ENCODE measurements around the gene RNF113B.

The RNF113B gene

GRCh38 chr13:98203646-98204326 lies 26.7 kb upstream of the RNF113B start:
- peak; percentile 65 for DNase-seq

DNA sequence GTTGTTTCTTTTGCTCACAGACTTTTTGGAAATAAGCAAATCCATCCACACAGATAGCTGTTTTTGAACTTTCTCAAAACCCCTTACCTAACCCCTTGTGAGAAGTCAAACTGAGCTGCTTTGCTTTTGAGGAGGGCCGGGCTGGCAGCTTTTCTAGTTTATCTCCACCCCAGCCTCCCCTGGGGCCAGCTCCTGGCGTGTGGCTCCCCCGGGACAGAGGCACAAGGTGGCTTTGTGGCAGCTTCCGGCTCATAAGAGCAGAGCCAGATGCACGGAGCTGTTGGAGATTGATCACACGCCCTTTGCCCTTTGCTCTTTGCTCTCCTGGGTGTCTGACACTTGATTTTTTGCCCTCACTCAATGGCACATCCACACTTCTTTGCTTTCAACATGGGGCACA lies 24.9 kb upstream of the RNF113B start:
- DNase-seq, result no peak

DNA sequence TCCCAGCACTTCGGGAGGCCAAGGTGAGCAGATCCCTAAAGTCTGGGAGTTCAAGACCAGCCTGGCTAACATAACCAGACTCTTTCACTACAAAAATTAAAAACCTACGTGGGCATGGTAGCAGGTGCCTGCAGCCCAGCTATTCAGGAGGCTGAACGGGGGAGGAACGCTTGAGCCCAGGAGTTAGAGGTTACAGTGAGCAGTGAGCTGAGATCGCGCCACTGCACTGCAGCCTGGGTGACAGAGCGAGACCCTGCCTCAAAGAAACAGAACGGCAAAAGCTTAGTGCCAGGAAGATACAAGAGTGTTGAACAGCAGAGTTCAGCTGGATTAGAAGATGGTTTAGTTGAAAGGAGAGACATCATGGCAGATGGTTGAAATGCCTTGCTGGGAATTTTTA lies 24.1 kb upstream of the RNF113B start:
- DNase-seq, result no peak

GRCh38 chr13:98200211-98200878 lies 23.3 kb upstream of the RNF113B start:
- DNase-seq, result no peak

GRCh38 chr13:98199480-98199879 lies 22.4 kb upstream of the RNF113B start:
- no peak for DNase-seq

DNA sequence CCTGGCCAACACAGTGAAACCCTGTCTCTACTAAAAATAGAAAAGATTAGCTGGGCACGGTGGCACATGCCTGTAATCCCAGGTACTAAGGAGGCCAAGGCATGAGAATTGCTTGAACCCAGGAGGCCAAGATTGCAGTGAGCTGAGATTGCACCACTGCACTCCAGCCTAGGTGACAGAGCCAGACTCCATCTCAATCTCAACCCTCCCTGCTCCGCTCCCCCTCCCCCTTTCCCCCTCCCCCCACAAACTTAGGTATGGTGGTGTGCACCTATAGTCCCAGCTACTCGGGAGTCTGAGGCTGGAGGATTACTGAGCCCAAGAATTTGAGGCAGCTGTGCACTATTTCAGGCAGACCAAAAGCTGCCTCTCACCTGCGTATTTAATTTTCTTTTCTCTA lies 21.6 kb upstream of the RNF113B start:
- no peak for DNase-seq

DNA sequence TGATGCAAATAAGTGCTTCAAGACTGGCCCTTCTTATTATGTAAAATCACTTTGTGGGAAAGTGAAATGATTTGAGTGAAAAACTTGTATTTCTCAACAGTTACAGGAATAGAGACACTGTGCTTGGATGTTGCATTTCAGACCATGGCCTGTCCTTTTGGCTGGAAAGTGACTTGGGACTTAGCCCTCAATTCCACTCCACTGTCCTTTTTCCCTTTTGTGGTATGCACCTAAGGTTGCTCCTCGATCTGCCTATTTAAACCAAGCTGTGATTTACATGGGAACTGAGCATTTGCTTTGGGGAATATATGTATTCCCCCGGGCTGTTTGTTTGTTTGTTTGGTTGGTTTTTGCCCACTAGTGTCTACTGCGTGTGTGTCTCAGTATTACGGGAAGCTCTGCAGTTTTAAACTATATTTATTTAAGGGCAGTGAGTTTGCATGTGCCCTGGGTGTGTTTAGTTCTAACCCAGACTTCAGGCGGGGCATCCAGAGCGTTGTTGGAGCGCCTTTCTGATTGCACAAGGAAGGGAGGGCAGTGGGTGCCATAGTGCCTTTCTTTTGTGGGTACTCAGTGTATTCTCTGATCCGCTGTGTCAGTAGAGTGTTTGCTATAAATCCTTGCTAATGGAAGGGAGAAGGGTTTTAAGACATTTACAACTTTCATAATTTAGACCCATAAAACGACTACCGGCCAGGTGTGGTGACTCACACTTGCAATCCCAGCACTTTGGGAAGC lies 18.2 kb upstream of the RNF113B start:
- no peak for DNase-seq

- no peak for DNase-seq
These were observed 14.9 kb upstream of the RNF113B start for GRCh38 chr13:98192008-98192407.

- DNase-seq, result no peak
These were observed 13.9 kb upstream of the RNF113B start for GRCh38 chr13:98190889-98191444.

DNA sequence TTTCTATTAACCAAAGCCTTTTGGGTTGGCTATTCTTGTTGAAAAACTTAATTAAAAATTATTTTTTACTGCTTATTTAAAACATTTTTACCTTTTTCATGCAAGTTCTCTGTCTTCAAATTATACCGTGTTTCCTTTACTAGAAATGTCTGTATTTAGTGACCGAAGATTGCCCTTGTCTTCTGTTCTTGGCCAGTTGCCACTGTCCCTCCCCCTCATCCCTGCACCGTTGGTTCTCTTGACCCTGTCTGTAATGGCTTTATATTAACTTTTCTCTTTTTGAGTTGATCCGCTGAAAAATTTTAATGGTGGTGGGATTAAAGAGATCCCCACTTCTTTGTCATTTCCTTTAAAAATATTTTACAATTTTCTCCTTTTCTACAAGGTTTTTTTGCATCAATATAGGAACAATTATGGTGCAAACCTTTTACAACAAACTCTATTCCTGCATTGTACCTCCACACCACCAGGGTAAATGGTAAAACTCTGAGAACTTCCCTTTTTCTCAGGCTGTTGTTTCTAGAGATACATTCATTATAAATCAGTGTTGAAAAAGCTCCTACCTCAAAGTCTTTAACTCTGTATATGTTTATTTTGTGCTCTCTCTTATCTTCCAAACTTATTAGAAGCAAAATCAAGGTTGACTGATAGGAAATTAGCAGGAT lies 12.9 kb upstream of the RNF113B start:
- DNase-seq, result no peak

DNA sequence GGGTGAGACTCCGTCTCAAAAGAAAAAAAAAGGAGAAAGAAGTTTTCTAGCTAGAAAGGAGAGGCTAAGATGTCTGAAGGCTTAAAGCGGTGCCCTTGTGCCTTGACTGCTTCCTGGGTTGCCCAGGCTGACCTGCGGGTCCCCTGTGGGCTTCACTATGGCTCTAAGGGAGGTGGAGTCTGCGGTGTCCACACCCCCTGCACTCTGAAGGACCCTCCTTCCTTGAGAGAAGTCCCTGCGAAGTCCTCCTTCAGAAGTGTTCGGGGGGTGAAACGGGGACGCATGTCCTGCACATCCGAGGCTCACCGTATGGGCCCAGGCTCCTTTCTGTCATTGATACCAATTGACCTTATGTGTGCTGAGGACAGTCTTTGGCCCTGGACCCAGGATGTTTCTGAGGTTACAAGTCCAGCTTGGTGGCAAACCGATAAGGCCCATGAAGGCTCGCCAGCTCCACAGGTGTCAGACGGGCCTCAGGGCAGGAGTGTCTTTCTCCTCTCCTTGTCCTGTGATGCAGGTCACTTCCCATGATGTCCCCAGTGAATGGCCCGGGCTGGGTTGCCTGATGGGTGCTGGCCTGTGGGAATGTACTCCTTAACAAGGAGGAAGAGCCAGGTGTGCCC lies 11.6 kb upstream of the RNF113B start:
- DNase-seq, result no peak

DNA sequence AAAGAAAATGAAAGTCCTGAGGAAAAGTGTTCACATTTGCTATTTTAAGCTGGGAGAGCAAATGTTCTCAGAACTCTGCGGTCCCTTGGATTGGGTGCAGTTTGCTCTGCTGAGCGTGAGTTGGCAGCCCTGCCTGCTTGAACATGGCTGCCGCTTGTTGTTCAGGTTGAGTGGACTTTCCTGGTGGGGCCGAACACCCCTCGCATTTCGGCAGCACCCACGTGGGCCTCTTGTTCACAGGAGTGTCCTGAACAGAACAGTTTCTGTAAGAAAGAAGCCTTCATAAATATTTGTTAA lies 10.8 kb upstream of the RNF113B start:
- DNase-seq, result no peak

GRCh38 chr13:98187155-98187964 lies 10.3 kb upstream of the RNF113B start:
- no peak for DNase-seq

- no peak for DNase-seq
These were observed 7.7 kb upstream of the RNF113B start for GRCh38 chr13:98184792-98185191.

GRCh38 chr13:98182589-98182988 lies 5.5 kb upstream of the RNF113B start:
- no peak for DNase-seq

- no peak for DNase-seq
These were observed 5.1 kb upstream of the RNF113B start for GRCh38 chr13:98182153-98182552.

- no peak for DNase-seq
These were observed 4.2 kb upstream of the RNF113B start for GRCh38 chr13:98181111-98181815.

- no peak for DNase-seq
These were observed 3.0 kb upstream of the RNF113B start for GRCh38 chr13:98180092-98180491.

- DNase-seq, result no peak
These were observed 1.2 kb downstream of the RNF113B start for GRCh38 chr13:98175823-98176222.

DNA sequence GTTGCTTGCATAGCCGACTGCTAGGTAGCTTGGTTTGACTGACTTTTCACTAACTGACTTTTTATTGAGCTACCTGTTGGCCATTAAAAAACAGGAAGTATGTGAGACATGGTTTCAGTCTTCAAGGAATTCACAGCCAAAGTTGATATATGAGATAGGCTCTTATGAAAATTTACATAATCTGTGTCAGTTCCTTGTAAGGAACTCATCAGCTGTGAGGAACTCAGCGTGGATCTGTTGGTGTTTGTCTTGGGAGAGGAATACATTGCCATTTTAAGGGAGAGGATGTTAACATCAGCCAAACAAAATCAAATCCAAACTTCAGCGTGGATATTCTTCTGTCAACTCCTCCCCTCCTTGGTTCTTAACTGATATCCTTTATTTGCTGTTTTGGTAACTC lies 2.0 kb downstream of the RNF113B start:
- peak; percentile 35 for DNase-seq

DNA sequence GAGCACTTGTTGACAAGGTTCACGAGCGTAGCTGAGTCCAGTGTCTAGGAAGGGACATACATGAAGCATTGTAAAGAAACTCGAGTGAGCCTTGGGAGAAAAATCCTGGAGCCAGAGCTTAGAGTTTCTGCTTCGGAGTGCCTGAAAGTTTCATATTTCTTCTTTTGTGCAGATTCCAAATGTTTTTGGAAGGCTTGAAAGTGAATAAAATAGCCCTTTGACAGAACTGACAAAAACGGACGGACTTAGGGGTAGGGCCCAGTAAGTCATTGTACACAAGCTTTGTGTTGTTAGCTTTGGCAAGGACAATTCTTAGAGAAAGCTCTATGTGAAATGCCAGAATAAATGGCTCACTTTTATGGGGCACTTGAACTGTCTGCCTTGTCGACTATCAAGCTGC lies 2.8 kb downstream of the RNF113B start:
- no peak for DNase-seq

Data from fibroblast of upper back skin (primary cell).